Neuron (in vitro differentiated cells): Measurements from ENCODE around the gene FHIT.
"Not testable (repeated sequence)": the region's sequence is repeated elsewhere in the genome, so short reads cannot be mapped to it uniquely, and the experiment has no call there.

Experiments
- H2AFZ ChIP-seq: one replicate; pipeline ENCODE4 v1.6.1; 2013; ENCODE audit warnings: low read depth, mild to moderate bottlenecking, inconsistent platforms, low read length, moderate library complexity
- H3K27me3 ChIP-seq: one replicate; pipeline ENCODE4 v1.6.1; 2013; ENCODE audit warnings: low read length; ENCODE audit not compliant: insufficient read depth
- H3K36me3 ChIP-seq: one replicate; pipeline ENCODE4 v1.6.1; 2013; ENCODE audit warnings: low read length; ENCODE audit not compliant: insufficient read depth
- H3K4me1 ChIP-seq: one replicate; pipeline ENCODE4 v1.6.1; 2013; ENCODE audit warnings: low read length; ENCODE audit not compliant: insufficient read depth
- H3K4me3 ChIP-seq: 2 replicates; pipeline ENCODE4 v1.5.1; 2013; ENCODE audit warnings: mild to moderate bottlenecking, low read length, moderate library complexity
- H3K9me3 ChIP-seq: one replicate; pipeline ENCODE4 v1.6.1; 2013; ENCODE audit warnings: low read length

Gene FHIT

DNA sequence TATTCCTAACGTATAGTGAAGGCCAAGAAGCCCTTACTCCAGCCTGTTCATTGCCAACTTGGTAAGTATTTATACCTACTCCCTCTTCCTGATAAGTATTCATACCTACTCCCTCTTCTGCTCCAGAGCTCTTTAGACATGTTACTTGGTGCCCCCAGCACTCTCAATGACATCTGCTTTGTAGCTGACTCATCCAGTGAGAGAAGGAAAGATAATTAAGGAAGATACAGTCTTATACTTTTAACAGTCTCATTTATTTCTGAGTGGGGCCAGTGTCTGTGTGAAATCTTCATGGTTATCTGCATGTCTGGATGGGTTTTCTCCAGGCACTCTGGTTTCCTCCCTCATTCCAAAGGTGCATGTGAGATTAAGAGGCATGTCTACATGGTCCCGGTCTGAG lies 698.7 kb downstream of the FHIT start:
- Histone ChIP-seq H3K27me3 (no peaks in the 10 kb centered on the region), H3K4me1 (peaks cover 2% of the 10 kb centered on the region), H2AFZ (no peak overlapping the region), H3K4me3 (no peak overlapping the region), H3K36me3 (no peaks in the 10 kb centered on the region), H3K9me3 (no peaks in the 10 kb centered on the region)

GRCh38 chr3:60551455-60552209 lies 699.6 kb downstream of the FHIT start:
- no peaks in the 10 kb centered on the region for H3K9me3 ChIP-seq
- peaks cover 2% of the 10 kb centered on the region for H3K4me1 ChIP-seq
- no peaks in the 10 kb centered on the region for H3K36me3 ChIP-seq
- no peaks in the 10 kb centered on the region for H3K27me3 ChIP-seq
- no peak overlapping the region for H2AFZ ChIP-seq
- H3K4me3 ChIP-seq: no peak overlapping the region

DNA sequence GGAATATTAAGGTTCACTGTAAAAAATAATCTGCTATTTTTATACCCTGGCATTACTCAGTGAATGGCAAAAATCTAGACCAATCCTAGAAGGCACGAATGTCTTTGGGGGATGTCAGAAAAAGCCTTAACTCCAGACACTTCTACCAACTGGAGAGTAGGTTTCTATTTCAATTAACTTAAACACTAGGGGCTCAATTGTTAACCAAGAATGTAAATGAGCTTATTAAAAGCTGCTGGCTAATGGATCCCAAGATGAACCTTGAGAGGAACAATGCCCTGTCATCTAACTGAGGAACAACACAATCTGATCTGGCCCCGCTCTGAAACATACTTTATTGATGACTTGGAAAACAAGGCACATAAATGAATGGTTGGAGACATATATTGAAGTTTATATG lies 701.4 kb downstream of the FHIT start:
- Histone ChIP-seq H3K4me3 (no peak overlapping the region), H3K9me3 (no peaks in the 10 kb centered on the region), H3K4me1 (no peaks in the 10 kb centered on the region), H2AFZ (no peak overlapping the region), H3K27me3 (no peaks in the 10 kb centered on the region), H3K36me3 (no peaks in the 10 kb centered on the region)

GRCh38 chr3:60542995-60543394 lies 708.3 kb downstream of the FHIT start:
- Histone ChIP-seq H3K9me3 (no peaks in the 10 kb centered on the region), H3K4me1 (no peaks in the 10 kb centered on the region), H3K27me3 (no peaks in the 10 kb centered on the region), H3K4me3 (no peak overlapping the region), H2AFZ (no peak overlapping the region), H3K36me3 (no peaks in the 10 kb centered on the region)

DNA sequence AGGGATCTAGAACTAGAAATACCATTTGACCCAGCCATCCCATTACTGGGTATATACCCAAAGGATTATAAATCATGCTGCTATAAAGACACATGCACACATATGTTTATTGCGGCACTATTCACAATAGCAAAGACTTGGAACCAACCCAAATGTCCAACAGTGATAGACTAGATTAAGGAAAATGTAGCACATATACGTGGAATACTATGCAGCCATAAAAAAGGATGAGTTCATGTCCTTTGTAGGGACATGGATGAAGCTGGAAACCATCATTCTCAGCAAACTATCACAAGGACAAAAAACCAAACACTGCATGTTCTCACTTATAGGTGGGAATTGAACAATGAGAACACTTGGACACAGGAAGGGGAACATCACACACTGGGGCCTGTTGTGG lies 711.9 kb downstream of the FHIT start:
- H3K4me3 ChIP-seq, H3K4me1 ChIP-seq, H3K36me3 ChIP-seq, H3K9me3 ChIP-seq, H2AFZ ChIP-seq, H3K27me3 ChIP-seq: not testable (repeated sequence)

DNA sequence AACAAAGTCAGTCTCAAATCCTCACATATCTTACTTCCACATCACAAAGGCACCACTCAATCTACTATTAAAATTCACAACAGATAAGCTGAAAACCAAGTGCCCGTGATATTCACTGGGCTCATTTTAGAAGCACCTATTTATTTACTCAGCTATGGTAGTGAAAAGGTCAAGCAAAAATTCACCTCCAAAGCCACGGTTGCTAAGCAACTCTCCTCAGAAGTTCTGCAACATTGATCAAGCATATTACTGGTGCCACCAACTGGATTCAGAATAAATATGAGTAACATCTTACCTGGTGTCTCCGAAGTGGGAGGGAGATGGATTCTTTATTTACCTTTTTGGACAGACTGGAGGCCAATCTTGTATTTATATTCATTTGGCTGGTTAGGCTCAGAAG lies 714.8 kb downstream of the FHIT start:
- H3K4me3 ChIP-seq: no peak overlapping the region
- H3K36me3 ChIP-seq: no peaks in the 10 kb centered on the region
- no peaks in the 10 kb centered on the region for H3K27me3 ChIP-seq
- H2AFZ ChIP-seq: no peak overlapping the region
- no peaks in the 10 kb centered on the region for H3K9me3 ChIP-seq
- H3K4me1 ChIP-seq: no peaks in the 10 kb centered on the region

GRCh38 chr3:60531759-60532158 lies 719.5 kb downstream of the FHIT start:
- H3K36me3 ChIP-seq: no peaks in the 10 kb centered on the region
- H2AFZ ChIP-seq: no peak overlapping the region
- H3K9me3 ChIP-seq: no peaks in the 10 kb centered on the region
- no peaks in the 10 kb centered on the region for H3K27me3 ChIP-seq
- no peaks in the 10 kb centered on the region for H3K4me1 ChIP-seq
- H3K4me3 ChIP-seq: no peak overlapping the region

- Histone ChIP-seq H3K27me3 (no peaks in the 10 kb centered on the region), H3K4me1 (no peaks in the 10 kb centered on the region), H3K4me3 (no peak overlapping the region), H3K9me3 (no peaks in the 10 kb centered on the region), H2AFZ (no peak overlapping the region), H3K36me3 (no peaks in the 10 kb centered on the region)
Measured at GRCh38 chr3:60528651-60529050, 722.6 kb downstream of the FHIT start.

- H3K27me3 ChIP-seq: no peaks in the 10 kb centered on the region
- H2AFZ ChIP-seq: no peak overlapping the region
- no peaks in the 10 kb centered on the region for H3K4me1 ChIP-seq
- H3K9me3 ChIP-seq: no peaks in the 10 kb centered on the region
- no peak overlapping the region for H3K4me3 ChIP-seq
- H3K36me3 ChIP-seq: no peaks in the 10 kb centered on the region
Measured at GRCh38 chr3:60523536-60523935, 727.7 kb downstream of the FHIT start.

DNA sequence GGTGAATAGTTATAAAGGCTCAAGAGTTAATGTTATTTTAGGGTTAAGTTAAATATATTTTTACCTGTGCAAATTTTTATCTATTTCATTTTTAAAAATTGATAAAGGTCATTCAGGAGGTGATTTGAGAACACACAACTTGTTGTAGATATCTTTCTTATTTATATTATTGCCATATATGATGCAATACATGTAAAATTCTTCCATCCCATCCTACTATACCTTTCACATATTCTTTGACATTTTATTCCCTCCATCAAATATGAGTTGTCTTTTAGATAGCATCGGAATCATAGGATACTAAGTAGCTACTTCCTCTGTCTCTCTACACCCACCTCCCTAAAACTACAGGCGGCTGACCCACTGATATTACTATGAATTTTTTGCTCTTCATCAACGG lies 734.1 kb downstream of the FHIT start:
- H2AFZ ChIP-seq: no peak overlapping the region
- H3K36me3 ChIP-seq: no peaks in the 10 kb centered on the region
- H3K4me3 ChIP-seq: no peak overlapping the region
- H3K9me3 ChIP-seq: no peaks in the 10 kb centered on the region
- H3K27me3 ChIP-seq: no peaks in the 10 kb centered on the region
- no peaks in the 10 kb centered on the region for H3K4me1 ChIP-seq

DNA sequence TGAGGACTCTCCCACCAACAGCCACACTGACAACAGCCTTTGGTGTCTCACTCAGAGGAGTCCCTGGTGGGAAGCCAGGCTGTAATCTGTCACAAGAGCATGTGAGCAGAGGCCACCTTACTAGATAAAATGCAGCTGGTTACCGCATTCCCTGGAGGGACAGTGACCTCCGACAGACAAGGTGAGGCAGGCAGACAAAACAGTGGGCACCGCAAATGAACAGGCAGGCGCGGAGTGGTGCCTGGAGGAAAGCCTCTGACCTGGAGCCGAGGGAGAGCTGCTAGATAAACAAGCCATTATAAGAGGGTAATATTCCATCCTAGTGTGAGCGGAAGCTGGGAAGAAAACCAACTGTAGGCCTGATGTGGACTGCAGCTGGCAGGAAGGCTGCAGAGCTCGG lies 736.4 kb downstream of the FHIT start:
- Histone ChIP-seq H3K27me3 (no peaks in the 10 kb centered on the region), H3K4me3 (no peak overlapping the region), H2AFZ (no peak overlapping the region), H3K4me1 (no peaks in the 10 kb centered on the region), H3K9me3 (no peaks in the 10 kb centered on the region), H3K36me3 (no peaks in the 10 kb centered on the region)

GRCh38 chr3:60514085-60514649 lies 737.1 kb downstream of the FHIT start:
- Histone ChIP-seq H3K27me3 (no peaks in the 10 kb centered on the region), H3K4me1 (no peaks in the 10 kb centered on the region), H3K36me3 (no peaks in the 10 kb centered on the region), H3K9me3 (no peaks in the 10 kb centered on the region), H3K4me3 (no peak overlapping the region), H2AFZ (no peak overlapping the region)

DNA sequence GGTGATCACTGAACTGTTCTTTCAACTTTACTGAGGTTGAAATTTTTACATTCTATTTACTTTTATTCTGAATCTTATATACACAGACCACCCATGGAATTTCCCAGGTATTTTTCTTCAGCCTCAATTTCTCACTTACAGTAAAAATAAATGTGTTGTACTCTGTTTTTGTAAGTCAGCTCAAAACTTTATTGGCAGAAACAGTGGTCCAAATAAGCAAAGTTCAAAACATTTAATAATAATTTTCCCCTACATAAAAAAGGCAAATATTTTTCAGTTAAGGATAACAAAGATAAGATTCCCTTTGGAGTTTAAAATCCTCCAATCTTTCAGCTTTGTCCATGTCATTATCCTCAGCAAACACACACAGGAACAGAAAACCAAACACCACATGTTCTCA lies 738.0 kb downstream of the FHIT start:
- Histone ChIP-seq H3K4me1 (no peaks in the 10 kb centered on the region), H3K27me3 (no peaks in the 10 kb centered on the region), H3K9me3 (no peaks in the 10 kb centered on the region), H3K36me3 (no peaks in the 10 kb centered on the region), H3K4me3 (no peak overlapping the region), H2AFZ (no peak overlapping the region)

- no peaks in the 10 kb centered on the region for H3K27me3 ChIP-seq
- no peak overlapping the region for H3K4me3 ChIP-seq
- H3K4me1 ChIP-seq: no peaks in the 10 kb centered on the region
- H2AFZ ChIP-seq: no peak overlapping the region
- no peaks in the 10 kb centered on the region for H3K36me3 ChIP-seq
- no peaks in the 10 kb centered on the region for H3K9me3 ChIP-seq
Measured at GRCh38 chr3:60512506-60512905, 738.7 kb downstream of the FHIT start.
